Natural killer cell (primary cell): Measurements from ENCODE around the gene MRPL30. TPM values are rescaled to one million over a fixed set of nuclear protein-coding genes. Genes with fewer than 3 reads are reported as not detected.
A peak's percentile ranks its signal among the peaks of the same experiment; 100 is the strongest.

ENCODE experiments used
- ATAC-seq, 3 donors: fragments of 150-1000 bp in 2 of 3; fragments of 200-7000 bp in 1 of 3; cut with Tn5 transposase; 1 replicate in 1 of 3; 2 replicates in 2 of 3; pipeline ENCODE4 v1.10.0; 2021; ENCODE audit warnings: mild to moderate bottlenecking in 2 of 3, moderate library complexity in 2 of 3
- DNase-seq, 2 donors: peaks; one replicate each; pipeline versions ENCODE4 v3.0.0 to v3.0.0-alpha.2; 2013 to 2021; ENCODE audit warnings: mixed read lengths in 1 of 2
- H3K27ac ChIP-seq: one replicate; pipeline ENCODE4 v1.5.1; 2013; ENCODE audit warnings: mild to moderate bottlenecking, low read length
- H3K27me3 ChIP-seq: one replicate; pipeline ENCODE4 v1.6.1; 2013; ENCODE audit warnings: low read length; ENCODE audit not compliant: control insufficient read depth, insufficient read depth
- H3K36me3 ChIP-seq: one replicate; pipeline ENCODE4 v1.6.1; 2013; ENCODE audit warnings: low read length; ENCODE audit not compliant: control insufficient read depth, insufficient read depth
- H3K4me1 ChIP-seq: one replicate; pipeline ENCODE4 v1.6.1; 2013; ENCODE audit warnings: low read length; ENCODE audit not compliant: control insufficient read depth, insufficient read depth
- H3K4me3 ChIP-seq: one replicate; pipeline ENCODE4 v1.5.1; 2013; ENCODE audit warnings: low read length
- H3K9me3 ChIP-seq: one replicate; pipeline ENCODE4 v1.6.1; 2013; ENCODE audit warnings: low read length; ENCODE audit not compliant: control insufficient read depth, insufficient read depth
- H3K27ac Mint-ChIP-seq, 2 donors: one replicate each; pipeline ENCODE4 v1.8.0; 2022; ENCODE audit warnings: mild to moderate bottlenecking in 2 of 2, mixed read lengths in 2 of 2, moderate library complexity in 1 of 2
- H3K27me3 Mint-ChIP-seq, 2 donors: one replicate each; pipeline ENCODE4 v1.8.0; 2022; ENCODE audit warnings: low read depth in 2 of 2, mixed read lengths in 2 of 2
- H3K36me3 Mint-ChIP-seq: one replicate; pipeline ENCODE4 v1.8.0; 2022; ENCODE audit warnings: mixed read lengths
- H3K4me1 Mint-ChIP-seq, 2 donors: one replicate each; pipeline ENCODE4 v1.8.0; 2022; ENCODE audit warnings: mixed read lengths in 2 of 2
- H3K4me3 Mint-ChIP-seq: one replicate; pipeline ENCODE4 v1.8.0; 2022; ENCODE audit warnings: mild to moderate bottlenecking, moderate library complexity, mixed read lengths
- H3K9me3 Mint-ChIP-seq, 2 donors: one replicate each; pipeline ENCODE4 v1.8.0; 2022; ENCODE audit warnings: mixed read lengths in 2 of 2
- CTCF ChIP-seq: fragments of 200-600 bp; IDR thresholded peaks from one replicate; pipeline ENCODE4 v1.8.0; 2022; ENCODE audit warnings: antibody characterized with exemption
- WGBS: methylation state at CpG from one replicate; pipeline ENCODE4 v1.1.7; 2013; ENCODE audit warnings: missing lambda C conversion rate; ENCODE audit not compliant: insufficient coverage; 5-methylcytosine and 5-hydroxymethylcytosine counted together
- intact Hi-C: fragments of 100-400 bp; cut with micrococcal nuclease; formaldehyde crosslinking; loops from one replicate; pipeline ENCODE4 v1.14.2; 2022
- total RNA-seq, 4 donors: library from RNA; stranded (reverse); fragments of 120-200 nt in 1 of 4; gene quantifications; one replicate each; pipeline versions ENCODE4 v1.2.3 to v1.2.4, GENCODE V29; 2013 to 2022

MRPL30 gene
- total RNA-seq, 3 donors from 2014 or later (not counting 1 experiment from before 2014, with no cell fraction given) = 16.0 to 18.6 (median 16.9) TPM

GRCh38 chr2:99154643-99155536 lies 26.1 kb upstream of the MRPL30 start, which contains the start of the genes LIPT1 and TSGA10:
TSS of gene LIPT1 (plus strand) at chr2:99154967. CDS start at chr2:99161958, 6,991 bp downstream.
TSS of gene TSGA10 (minus strand) at chr2:99154942. CDS start at chr2:99109439, 45,503 bp downstream.
- Histone ChIP-seq H3K9me3 (no peaks in the 10 kb centered on the region), H3K36me3 (peaks cover 11% of the 10 kb centered on the region), H3K4me1 (peaks cover 15% of the 10 kb centered on the region), H3K27ac (peak within 1 kb of the TSS; percentile 92), H3K4me3 (peak within 1 kb of the TSS; percentile 85), H3K27me3 (no peaks in the 10 kb centered on the region)
- H3K27ac Mint-ChIP-seq = no peak within 1 kb of the TSS
- under 1% methylated on average over 70 of the region's 70 CpGs for WGBS
- no peaks in the 10 kb centered on the region for H3K27me3 Mint-ChIP-seq
- TF ChIP-seq CTCF = no peak
- H3K4me3 Mint-ChIP-seq = no peak within 1 kb of the TSS
- ATAC-seq = peak; percentile 89 to 97 (median 93)
- H3K4me1 Mint-ChIP-seq = peaks cover 0 to 48% of the 10 kb centered on the region in 2 donors
- H3K36me3 Mint-ChIP-seq = peaks cover 6% of the 10 kb centered on the region
- peak; percentile 90 to 97 for DNase-seq
- H3K9me3 Mint-ChIP-seq = no peaks in the 10 kb centered on the region
- intact Hi-C loops = loop anchor here (1.0 to 5.0 kb wide), 4 partner anchors 14 to 518 kb away; partner anchors contain the start of genes C2orf15, EIF5B, MITD1 and MRPL30

- TF ChIP-seq CTCF = no peak
- ATAC-seq = no peak
- Histone ChIP-seq H3K9me3 (no peaks in the 10 kb centered on the region), H3K27me3 (no peaks in the 10 kb centered on the region), H3K27ac (peak overlapping the region; percentile 14), H3K36me3 (peaks cover 16% of the 10 kb centered on the region), H3K4me1 (peaks cover 15% of the 10 kb centered on the region), H3K4me3 (no peak overlapping the region)
- no peak overlapping the region for H3K27ac Mint-ChIP-seq
- H3K9me3 Mint-ChIP-seq = no peaks in the 10 kb centered on the region
- peak overlapping the region; percentile 13 for H3K4me3 Mint-ChIP-seq
- DNase-seq = no peak
- H3K4me1 Mint-ChIP-seq = peaks cover 0 to 48% of the 10 kb centered on the region in 2 donors
- peaks cover 6% of the 10 kb centered on the region for H3K36me3 Mint-ChIP-seq
- H3K27me3 Mint-ChIP-seq = no peaks in the 10 kb centered on the region
- intact Hi-C loops = loop anchor here (5.0 kb wide), 1 partner anchor 520 kb away; no protein-coding TSS in a partner anchor
- WGBS = 47% methylated on average over 1 of the region's 1 CpG
These were observed 24.1 kb upstream of the MRPL30 start for GRCh38 chr2:99156891-99157290.

- WGBS = 96% methylated on average over 4 of the region's 5 CpGs
These were observed 22.4 kb upstream of the MRPL30 start for GRCh38 chr2:99158599-99158998.

More at GRCh38 chr2:99158599-99158998, 22.4 kb upstream of the MRPL30 start:
- Mint-ChIP-seq H3K4me1 (peaks cover under 1 to 48% of the 10 kb centered on the region in 2 donors), H3K27ac (peak overlapping the region; percentile 39 to 43), H3K27me3 (no peaks in the 10 kb centered on the region), H3K9me3 (no peaks in the 10 kb centered on the region), H3K36me3 (peaks cover 6% of the 10 kb centered on the region), H3K4me3 (no peak overlapping the region)
- ATAC-seq (no peak), DNase-seq (no peak)
- no peaks in the 10 kb centered on the region for H3K9me3 ChIP-seq
- no peak overlapping the region for H3K27ac ChIP-seq
- no peak for TF ChIP-seq CTCF
- peaks cover 28% of the 10 kb centered on the region for H3K36me3 ChIP-seq
- intact Hi-C loops = loop anchor here (5.0 kb wide), 1 partner anchor 521 kb away; no protein-coding TSS in a partner anchor
- no peaks in the 10 kb centered on the region for H3K27me3 ChIP-seq
- peaks cover 15% of the 10 kb centered on the region for H3K4me1 ChIP-seq
- H3K4me3 ChIP-seq = no peak overlapping the region
